Memory B cell (primary cell): ENCODE measurements around the gene WDR27.

Experiments used
- ATAC-seq: fragments of 150-1000 bp; cut with Tn5 transposase; 2 replicates; pipeline ENCODE4 v1.10.0; 2021; ENCODE audit warnings: low read depth, mild to moderate bottlenecking, moderate library complexity
- DNase-seq, 2 donors: peaks; one replicate each; pipeline ENCODE4 v3.0.0; 2022; ENCODE audit warnings: low spot score in 2 of 2
- H3K27ac Mint-ChIP-seq: one replicate; pipeline ENCODE4 v1.8.0; 2022; ENCODE audit warnings: mild to moderate bottlenecking, moderate library complexity, mixed read lengths
- H3K27me3 Mint-ChIP-seq: one replicate; pipeline ENCODE4 v1.8.0; 2022; ENCODE audit warnings: mixed read lengths
- H3K36me3 Mint-ChIP-seq: one replicate; pipeline ENCODE4 v1.8.0; 2022; ENCODE audit warnings: mild to moderate bottlenecking, mixed read lengths
- H3K4me1 Mint-ChIP-seq: one replicate; pipeline ENCODE4 v1.8.0; 2022; ENCODE audit warnings: mixed read lengths
- H3K4me3 Mint-ChIP-seq: one replicate; pipeline ENCODE4 v1.8.0; 2022; ENCODE audit warnings: mild to moderate bottlenecking, moderate library complexity, mixed read lengths
- H3K9me3 Mint-ChIP-seq: one replicate; pipeline ENCODE4 v1.8.0; 2022; ENCODE audit warnings: mixed read lengths

The WDR27 gene

GRCh38 chr6:169692516-169692915 is 9.3 kb downstream of the WDR27 start:
- no peak for DNase-seq
- Mint-ChIP-seq H3K4me3 (no peak overlapping the region), H3K4me1 (peaks cover 2% of the 10 kb centered on the region), H3K36me3 (peaks cover 32% of the 10 kb centered on the region), H3K27me3 (no peaks in the 10 kb centered on the region), H3K27ac (no peak overlapping the region), H3K9me3 (peaks cover 13% of the 10 kb centered on the region)
- ATAC-seq: no peak

DNA sequence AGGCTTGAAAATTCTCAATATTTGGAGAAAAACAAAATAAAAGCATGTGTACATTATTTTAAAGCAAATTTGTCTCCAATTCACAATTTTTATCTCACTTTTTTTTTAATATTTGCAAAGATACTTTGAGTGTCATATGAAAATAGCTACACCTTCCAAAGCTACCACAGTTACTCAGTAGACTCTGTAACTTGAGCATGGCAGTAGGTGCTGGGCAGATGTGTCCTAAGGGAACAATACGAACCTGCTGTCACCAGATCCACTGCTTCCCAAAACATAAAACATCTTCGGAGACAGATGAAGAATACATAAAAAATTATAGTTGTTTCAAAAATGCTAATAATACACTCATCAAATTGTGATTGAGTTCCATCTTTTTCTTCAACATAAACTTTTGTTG is 10.6 kb downstream of the WDR27 start:
- Mint-ChIP-seq H3K27ac (no peak overlapping the region), H3K36me3 (peaks cover 38% of the 10 kb centered on the region), H3K27me3 (no peaks in the 10 kb centered on the region), H3K9me3 (peaks cover 15% of the 10 kb centered on the region), H3K4me3 (no peak overlapping the region), H3K4me1 (peaks cover 2% of the 10 kb centered on the region)
- ATAC-seq (no peak), DNase-seq (no peak)

- Mint-ChIP-seq H3K27ac (no peak overlapping the region), H3K9me3 (peaks cover 23% of the 10 kb centered on the region), H3K27me3 (no peaks in the 10 kb centered on the region), H3K4me3 (no peak overlapping the region), H3K4me1 (peaks cover 2% of the 10 kb centered on the region), H3K36me3 (peaks cover 46% of the 10 kb centered on the region)
- ATAC-seq: no peak
- DNase-seq: no peak
Observed at GRCh38 chr6:169689287-169689686, 12.5 kb downstream of the WDR27 start.

DNA sequence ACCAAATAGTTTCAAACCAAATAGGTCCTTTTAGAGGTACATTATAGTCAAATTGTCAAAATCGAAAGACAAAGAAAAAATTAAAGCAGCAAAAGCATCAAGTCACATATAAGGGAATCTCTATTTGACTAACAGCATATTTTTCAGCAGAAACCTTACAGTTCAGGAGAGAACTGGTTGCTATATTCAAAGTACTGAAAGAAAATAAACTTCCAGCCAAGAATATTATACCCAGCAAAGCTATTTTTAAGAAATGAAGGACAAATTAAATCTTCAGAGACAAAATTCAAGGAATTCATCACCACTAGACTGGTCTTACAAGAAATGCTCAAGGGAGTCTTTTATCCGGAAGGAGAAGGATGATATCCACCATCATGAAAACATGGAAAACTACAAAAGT is 16.0 kb downstream of the WDR27 start:
- H3K4me3 Mint-ChIP-seq: no peak overlapping the region
- H3K4me1 Mint-ChIP-seq: peaks cover 8% of the 10 kb centered on the region
- peaks cover 51% of the 10 kb centered on the region for H3K36me3 Mint-ChIP-seq
- H3K27me3 Mint-ChIP-seq: no peaks in the 10 kb centered on the region
- DNase-seq: no peak
- H3K9me3 Mint-ChIP-seq: peaks cover 15% of the 10 kb centered on the region
- no peak for ATAC-seq
- H3K27ac Mint-ChIP-seq: no peak overlapping the region

- Mint-ChIP-seq H3K9me3 (peaks cover 18% of the 10 kb centered on the region), H3K27me3 (no peaks in the 10 kb centered on the region), H3K36me3 (peaks cover 59% of the 10 kb centered on the region), H3K27ac (no peak overlapping the region), H3K4me3 (no peak overlapping the region), H3K4me1 (peaks cover 6% of the 10 kb centered on the region)
- ATAC-seq (no peak), DNase-seq (no peak)
Observed at GRCh38 chr6:169684056-169684455, 17.8 kb downstream of the WDR27 start.

DNA sequence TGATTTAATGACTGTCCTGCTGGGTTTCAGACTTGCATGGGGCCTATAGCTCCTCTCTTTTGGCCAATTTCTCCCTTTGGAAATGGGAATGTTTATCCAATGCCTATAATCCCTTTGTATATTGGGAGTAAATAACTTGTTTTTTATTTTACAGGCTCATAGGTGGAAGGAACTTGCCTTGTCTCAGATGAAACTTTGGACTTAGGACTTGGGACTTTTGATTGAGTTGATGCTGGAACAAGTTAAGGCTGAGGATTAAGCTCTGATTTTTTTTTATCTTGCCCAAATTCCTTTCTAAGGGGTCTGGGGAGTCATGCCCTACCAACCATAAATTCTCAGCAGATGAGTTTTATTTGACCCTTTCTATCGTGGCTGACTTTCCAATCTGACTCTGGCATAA is 23.5 kb downstream of the WDR27 start:
- Mint-ChIP-seq H3K4me1 (peaks cover 4% of the 10 kb centered on the region), H3K36me3 (peaks cover 45% of the 10 kb centered on the region), H3K9me3 (peaks cover 8% of the 10 kb centered on the region), H3K4me3 (no peak overlapping the region), H3K27ac (no peak overlapping the region), H3K27me3 (no peaks in the 10 kb centered on the region)
- ATAC-seq (no peak), DNase-seq (no peak)

GRCh38 chr6:169677096-169677495 is 24.7 kb downstream of the WDR27 start:
- Mint-ChIP-seq H3K4me3 (no peak overlapping the region), H3K9me3 (peaks cover 8% of the 10 kb centered on the region), H3K27ac (no peak overlapping the region), H3K27me3 (no peaks in the 10 kb centered on the region), H3K36me3 (peaks cover 44% of the 10 kb centered on the region), H3K4me1 (no peaks in the 10 kb centered on the region)
- ATAC-seq (no peak), DNase-seq (no peak)

DNA sequence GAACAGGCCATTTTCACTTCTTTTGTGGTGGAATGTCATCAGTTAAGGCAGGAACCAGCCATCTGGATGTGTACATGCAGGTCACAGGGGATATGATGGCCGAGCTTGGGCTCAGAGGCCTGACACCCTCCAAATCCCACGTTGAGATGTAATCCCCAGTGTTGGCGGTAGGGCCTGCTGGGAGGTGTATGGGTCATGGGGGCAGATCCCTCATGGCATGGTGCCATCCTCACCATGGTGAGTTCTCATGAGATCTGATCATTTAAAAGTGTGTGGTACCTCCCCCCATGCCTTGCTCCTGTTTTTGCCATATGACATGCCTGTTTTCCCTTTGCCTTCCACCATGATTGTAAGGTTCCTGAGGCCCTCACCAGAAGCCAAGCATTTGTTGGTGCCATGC is 26.8 kb downstream of the WDR27 start:
- no peaks in the 10 kb centered on the region for H3K27me3 Mint-ChIP-seq
- ATAC-seq: no peak
- peaks cover 5% of the 10 kb centered on the region for H3K9me3 Mint-ChIP-seq
- H3K27ac Mint-ChIP-seq: no peak overlapping the region
- H3K4me3 Mint-ChIP-seq: no peak overlapping the region
- no peak for DNase-seq
- no peaks in the 10 kb centered on the region for H3K4me1 Mint-ChIP-seq
- H3K36me3 Mint-ChIP-seq: peaks cover 36% of the 10 kb centered on the region

- DNase-seq (no peak), ATAC-seq (no peak)
- H3K9me3 Mint-ChIP-seq: peaks cover 4% of the 10 kb centered on the region
- H3K4me3 Mint-ChIP-seq: no peak overlapping the region
- no peaks in the 10 kb centered on the region for H3K4me1 Mint-ChIP-seq
- no peak overlapping the region for H3K27ac Mint-ChIP-seq
- peaks cover 30% of the 10 kb centered on the region for H3K36me3 Mint-ChIP-seq
- no peaks in the 10 kb centered on the region for H3K27me3 Mint-ChIP-seq
Observed at GRCh38 chr6:169671563-169671962, 30.3 kb downstream of the WDR27 start.

DNA sequence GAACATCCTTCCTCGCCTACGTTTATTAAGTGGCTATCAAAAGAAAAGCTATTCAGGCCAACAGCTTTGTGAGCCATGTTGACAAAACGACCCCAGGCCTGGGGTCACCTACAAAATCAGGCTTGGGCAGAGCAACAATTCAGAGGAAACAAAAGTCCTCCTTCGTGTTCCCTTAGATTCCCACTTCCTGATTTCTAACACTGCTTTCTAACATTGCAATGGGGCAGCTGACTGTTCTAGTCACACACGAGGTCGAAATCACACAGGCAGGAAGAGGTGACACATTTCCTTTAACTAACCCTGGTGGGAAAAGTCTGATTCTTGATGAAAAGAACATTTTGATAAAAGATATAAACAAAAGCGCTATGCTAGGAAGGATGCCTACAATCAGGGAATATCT is 31.9 kb downstream of the WDR27 start:
- H3K4me1 Mint-ChIP-seq: no peaks in the 10 kb centered on the region
- ATAC-seq (no peak), DNase-seq (no peak)
- H3K27ac Mint-ChIP-seq: no peak overlapping the region
- H3K4me3 Mint-ChIP-seq: no peak overlapping the region
- H3K36me3 Mint-ChIP-seq: peaks cover 27% of the 10 kb centered on the region
- H3K27me3 Mint-ChIP-seq: no peaks in the 10 kb centered on the region
- peaks cover 4% of the 10 kb centered on the region for H3K9me3 Mint-ChIP-seq

DNA sequence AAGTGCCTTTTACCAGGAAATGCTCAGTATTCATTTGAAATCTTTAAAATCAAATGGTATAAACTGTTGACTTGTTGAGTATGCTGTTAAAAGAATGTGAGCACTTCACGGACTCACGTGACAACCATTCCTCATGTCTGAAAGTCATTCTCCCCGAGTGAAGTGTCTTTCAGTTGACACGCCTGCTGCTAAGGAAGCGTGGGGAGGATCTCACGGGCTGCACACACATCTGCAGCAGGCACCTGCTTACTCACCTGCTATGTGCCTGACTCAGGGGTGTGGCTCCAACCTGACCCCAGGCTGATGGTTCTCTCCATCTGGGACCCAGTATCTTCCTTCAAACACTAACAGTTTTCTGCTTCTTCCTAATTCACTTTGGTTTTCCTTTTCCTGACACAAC is 32.7 kb downstream of the WDR27 start:
- ATAC-seq (no peak), DNase-seq (no peak)
- Mint-ChIP-seq H3K27ac (no peak overlapping the region), H3K4me1 (no peaks in the 10 kb centered on the region), H3K4me3 (no peak overlapping the region), H3K27me3 (no peaks in the 10 kb centered on the region), H3K36me3 (peaks cover 20% of the 10 kb centered on the region), H3K9me3 (no peaks in the 10 kb centered on the region)

GRCh38 chr6:169668203-169668847 is 33.5 kb downstream of the WDR27 start:
- H3K4me1 Mint-ChIP-seq: peaks cover 2% of the 10 kb centered on the region
- ATAC-seq (no peak), DNase-seq (no peak)
- H3K4me3 Mint-ChIP-seq: no peak overlapping the region
- peaks cover 23% of the 10 kb centered on the region for H3K36me3 Mint-ChIP-seq
- H3K27me3 Mint-ChIP-seq: no peaks in the 10 kb centered on the region
- H3K27ac Mint-ChIP-seq: no peak overlapping the region
- no peaks in the 10 kb centered on the region for H3K9me3 Mint-ChIP-seq

GRCh38 chr6:169667716-169668115 is 34.1 kb downstream of the WDR27 start:
- no peak overlapping the region for H3K4me3 Mint-ChIP-seq
- H3K27ac Mint-ChIP-seq: no peak overlapping the region
- ATAC-seq (no peak), DNase-seq (no peak)
- no peaks in the 10 kb centered on the region for H3K9me3 Mint-ChIP-seq
- peaks cover 2% of the 10 kb centered on the region for H3K4me1 Mint-ChIP-seq
- H3K36me3 Mint-ChIP-seq: peaks cover 25% of the 10 kb centered on the region
- no peaks in the 10 kb centered on the region for H3K27me3 Mint-ChIP-seq

GRCh38 chr6:169666441-169666840 is 35.4 kb downstream of the WDR27 start:
- H3K4me3 Mint-ChIP-seq: no peak overlapping the region
- peaks cover 2% of the 10 kb centered on the region for H3K4me1 Mint-ChIP-seq
- H3K27ac Mint-ChIP-seq: no peak overlapping the region
- H3K36me3 Mint-ChIP-seq: peaks cover 20% of the 10 kb centered on the region
- no peaks in the 10 kb centered on the region for H3K9me3 Mint-ChIP-seq
- no peak for ATAC-seq
- H3K27me3 Mint-ChIP-seq: no peaks in the 10 kb centered on the region
- DNase-seq: no peak

- Mint-ChIP-seq H3K27ac (no peak overlapping the region), H3K36me3 (peaks cover 19% of the 10 kb centered on the region), H3K9me3 (no peaks in the 10 kb centered on the region), H3K27me3 (no peaks in the 10 kb centered on the region), H3K4me3 (no peak overlapping the region), H3K4me1 (peaks cover 2% of the 10 kb centered on the region)
- DNase-seq (no peak), ATAC-seq (no peak)
Observed at GRCh38 chr6:169665289-169665688, 36.5 kb downstream of the WDR27 start.
